GM20431 (cell line): Measurements from ENCODE around the gene TXNDC2.
"Not testable (repeated sequence)": the region's sequence is repeated elsewhere in the genome, so short reads cannot be mapped to it uniquely, and the experiment has no call there.

Source experiments
- in situ Hi-C: fragments of 300-500 bp; cut with MseI, MboI; formaldehyde crosslinking; loops from one replicate; pipeline ENCODE4 v1.15.0; 2020; ENCODE audit warnings: low sequenced_read_pairs; ENCODE audit not compliant: unreplicated experiment

The TXNDC2 gene

DNA sequence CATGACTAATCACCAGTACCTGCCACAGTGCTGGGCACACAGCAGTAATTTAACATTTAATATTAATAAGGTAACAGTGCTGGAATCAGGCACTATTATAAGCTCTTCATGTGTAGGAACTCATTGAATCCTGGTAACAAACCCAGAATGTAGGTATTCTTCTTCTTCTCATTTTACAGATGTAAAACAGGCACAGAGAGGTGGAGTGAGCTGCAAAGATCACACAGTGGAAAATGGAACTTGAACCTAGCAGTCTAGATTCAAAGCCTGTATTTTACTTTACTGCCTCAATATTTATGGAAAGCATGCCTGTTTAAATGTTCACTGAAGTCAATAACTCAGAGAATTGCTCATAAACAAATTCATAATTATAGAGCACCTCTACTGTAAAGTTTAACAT, 24.3 kb downstream of the TXNDC2 start:
- in situ Hi-C loops: no loop called here

DNA sequence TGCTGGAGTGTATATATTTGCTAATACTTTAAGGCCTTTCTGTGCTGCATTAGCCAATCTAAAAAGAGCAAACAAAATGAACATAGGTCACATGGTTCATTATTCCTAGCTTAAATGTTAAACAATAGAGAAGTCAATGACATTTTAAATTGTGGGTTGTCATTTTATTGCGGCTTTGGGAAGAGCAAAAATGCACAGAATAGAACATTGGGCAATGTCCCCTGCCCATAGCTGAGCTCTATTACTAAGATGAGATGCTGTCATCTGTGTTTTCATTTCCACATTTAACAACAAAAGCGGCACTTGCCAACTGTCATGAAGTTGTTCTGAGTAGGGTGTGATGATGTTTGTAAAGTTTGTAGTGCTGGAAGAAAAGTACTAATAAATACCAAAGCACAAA, 24.9 kb downstream of the TXNDC2 start:
- in situ Hi-C loops: no loop called here

DNA sequence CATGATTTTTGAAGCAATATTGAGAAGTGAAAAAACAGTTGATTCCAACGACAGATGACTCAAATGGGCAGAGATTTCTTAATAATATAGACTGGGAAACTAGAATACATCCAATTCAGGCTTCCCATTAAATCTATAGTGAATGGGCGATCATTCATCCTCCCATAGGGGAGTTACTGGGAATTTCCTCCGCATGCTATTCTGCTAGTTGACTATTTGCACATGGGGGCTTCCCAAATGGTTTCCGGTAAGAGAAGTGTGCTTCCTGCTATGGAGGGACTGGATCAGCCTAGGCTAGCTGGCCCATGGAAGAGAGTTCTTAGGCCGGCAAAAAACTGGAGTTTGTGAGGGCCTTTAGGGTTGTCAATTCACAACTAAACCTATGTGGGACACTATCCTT, 25.5 kb downstream of the TXNDC2 start:
- in situ Hi-C loops: no loop called here

DNA sequence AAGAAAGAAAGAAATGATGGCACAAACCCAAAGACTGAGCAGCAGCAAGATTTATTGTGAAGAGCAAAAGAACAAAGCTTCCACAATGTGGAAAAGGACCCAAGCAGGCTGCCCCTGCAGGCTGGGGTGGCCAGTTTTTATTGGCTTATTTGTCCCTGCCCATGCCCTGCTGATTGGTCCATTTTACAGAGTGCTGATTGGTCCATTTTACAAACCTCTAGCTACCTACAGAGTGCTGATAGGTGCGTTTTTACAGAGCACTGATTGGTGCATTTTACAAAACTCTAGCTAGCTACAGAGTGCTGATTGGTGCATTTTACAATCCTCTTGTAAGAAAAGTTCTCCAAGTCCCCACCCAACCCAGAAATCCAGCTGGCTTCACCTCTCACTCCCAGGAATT, 26.5 kb downstream of the TXNDC2 start:
- in situ Hi-C loops: not testable (repeated sequence)

DNA sequence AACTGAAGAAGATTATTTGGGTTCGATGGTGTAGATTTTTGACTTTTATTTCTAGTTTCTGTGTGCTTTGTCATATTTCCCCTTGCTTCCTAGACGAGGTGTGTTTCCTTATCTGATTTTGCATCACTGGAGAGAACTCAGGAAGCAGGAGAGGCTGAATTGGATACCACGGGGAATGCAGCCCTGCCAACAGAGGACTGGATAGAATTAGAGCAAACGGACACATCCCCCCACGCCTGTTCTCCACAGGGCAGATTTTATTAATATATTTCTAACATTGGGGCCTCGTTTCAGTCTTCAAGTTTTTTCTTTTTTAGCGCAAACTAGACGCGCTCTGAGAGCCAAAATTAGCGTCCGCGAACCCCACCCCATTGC, 27.4 kb downstream of the TXNDC2 start:
- in situ Hi-C loops: no loop called here

DNA sequence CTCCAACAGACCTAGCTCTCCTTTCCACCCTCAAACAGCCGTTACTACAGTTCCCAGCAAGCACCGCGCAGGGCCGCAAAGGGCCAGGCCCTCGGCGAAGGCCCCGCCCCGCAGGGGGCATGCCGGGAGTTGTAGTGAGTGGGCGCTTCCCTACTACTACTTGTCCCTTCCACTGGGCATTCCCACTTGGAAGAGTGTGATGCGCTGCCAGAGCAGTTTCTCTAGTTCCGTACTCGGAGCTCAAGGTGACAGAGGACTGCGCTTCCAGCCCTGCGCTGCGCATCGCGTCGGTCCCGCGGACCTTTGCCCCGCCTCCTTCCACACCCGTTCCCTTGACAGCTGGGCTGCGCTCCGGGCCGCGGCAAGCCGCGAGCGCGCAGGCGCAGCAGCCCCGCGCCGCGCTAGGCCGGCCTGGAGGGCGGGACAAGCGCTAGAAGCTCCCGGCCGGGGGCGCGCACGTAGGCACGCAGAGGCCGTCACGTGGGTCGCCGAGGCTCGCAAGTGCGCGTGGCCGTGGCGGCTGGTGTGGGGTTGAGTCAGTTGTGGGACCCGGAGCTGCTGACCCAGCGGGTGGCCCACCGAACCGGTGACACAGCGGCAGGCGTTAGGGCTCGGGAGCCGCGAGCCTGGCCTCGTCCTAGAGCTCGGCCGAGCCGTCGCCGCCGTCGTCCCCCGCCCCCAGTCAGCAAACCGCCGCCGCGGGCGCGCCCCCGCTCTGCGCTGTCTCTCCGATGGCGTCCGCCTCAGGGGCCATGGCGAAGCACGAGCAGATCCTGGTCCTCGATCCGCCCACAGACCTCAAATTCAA, 28.0 kb downstream of the TXNDC2 start, which contains the start of gene VAPA:
Gene VAPA, plus strand, starts transcription at position 491 of the 808 bp plus-strand sequence. Its CDS starts 241 bp downstream, at position 732.
- in situ Hi-C loops: no loop called here

DNA sequence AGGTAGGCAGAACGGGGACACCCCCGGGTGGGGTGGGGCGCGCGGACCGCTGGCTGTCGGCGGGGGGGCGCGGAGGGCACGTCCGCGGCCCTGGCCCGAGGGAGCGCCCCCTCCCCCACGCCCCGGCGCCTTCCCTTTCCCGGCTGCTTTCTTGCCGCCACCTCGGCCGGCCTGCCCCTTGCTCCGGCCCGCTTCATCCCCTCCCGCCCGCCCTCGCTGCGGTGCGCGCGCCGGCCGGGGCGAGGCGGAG, 28.5 kb downstream of the TXNDC2 start:
- in situ Hi-C loops: no loop called here

DNA sequence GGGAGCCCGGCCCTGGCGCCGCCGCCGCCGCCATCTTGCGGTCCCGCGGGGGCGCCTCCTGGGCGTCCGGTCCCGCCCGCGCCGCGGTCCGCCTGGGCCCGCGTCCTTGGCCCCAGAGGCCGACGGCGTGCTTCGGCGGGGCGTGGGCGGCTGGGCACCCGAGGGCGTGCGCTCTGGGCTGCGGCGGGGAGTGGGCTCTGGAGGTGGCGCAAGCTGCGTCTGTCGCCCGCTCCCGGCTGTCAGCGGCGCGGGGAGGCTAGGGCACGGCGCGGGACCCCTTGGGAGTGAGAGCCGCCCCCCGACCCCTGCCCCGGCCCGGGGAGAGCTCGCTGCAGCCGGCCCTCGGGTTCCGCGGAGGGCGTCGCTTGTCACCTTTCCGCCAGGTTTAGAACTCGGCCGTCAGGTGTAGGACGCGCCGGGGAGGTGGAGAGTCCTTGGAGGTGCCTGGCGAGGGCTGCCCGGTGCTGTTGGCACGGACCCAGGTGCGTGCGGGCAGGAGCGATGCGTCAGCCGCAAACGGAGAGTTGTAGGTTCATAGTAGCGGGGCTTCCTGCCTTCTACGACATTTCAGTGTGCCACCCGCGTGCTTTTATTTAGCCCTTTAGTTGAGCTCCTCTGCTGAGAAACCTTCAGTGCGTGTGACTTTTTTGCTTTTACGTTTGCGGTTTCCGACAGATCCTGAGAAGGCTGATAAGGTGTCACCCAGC, 29.0 kb downstream of the TXNDC2 start:
- in situ Hi-C loops: no loop called here

DNA sequence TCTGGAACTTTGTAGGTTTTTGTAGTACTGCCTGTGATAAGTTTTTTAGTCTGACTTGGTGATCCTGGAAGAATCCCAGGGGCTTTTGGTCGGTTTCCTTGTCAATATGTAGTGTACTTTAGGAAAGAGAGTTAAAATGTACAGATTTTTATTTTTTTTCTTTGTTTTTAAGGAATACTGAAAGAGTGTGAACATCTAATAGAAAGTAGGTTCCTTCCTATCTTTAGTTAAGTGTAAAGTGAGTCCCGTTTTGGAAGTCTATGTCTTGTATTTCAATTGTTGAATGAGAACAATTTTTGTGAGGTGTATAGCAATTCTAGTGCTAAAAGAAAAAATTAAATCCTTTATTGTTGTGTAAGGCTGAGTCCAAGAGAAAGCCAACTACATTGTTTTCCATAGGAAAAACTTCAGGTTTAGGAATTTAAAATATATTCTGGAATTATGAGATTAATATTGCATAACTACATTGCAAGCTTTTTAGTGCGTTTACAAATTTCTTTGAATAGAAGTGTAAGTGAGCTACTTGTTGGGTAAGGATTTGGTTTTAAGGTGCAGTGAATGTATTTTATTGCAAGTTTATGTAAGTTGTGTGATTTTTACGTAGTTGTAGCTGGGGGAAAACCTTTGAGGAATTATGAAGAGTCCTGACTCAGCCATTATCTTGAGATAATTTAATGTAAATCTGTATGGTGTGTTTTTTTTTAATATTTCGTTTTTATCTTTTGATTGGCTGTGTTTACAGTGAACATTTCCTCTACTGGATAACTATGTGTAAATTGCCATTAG, 29.7 kb downstream of the TXNDC2 start:
- in situ Hi-C loops: no loop called here

DNA sequence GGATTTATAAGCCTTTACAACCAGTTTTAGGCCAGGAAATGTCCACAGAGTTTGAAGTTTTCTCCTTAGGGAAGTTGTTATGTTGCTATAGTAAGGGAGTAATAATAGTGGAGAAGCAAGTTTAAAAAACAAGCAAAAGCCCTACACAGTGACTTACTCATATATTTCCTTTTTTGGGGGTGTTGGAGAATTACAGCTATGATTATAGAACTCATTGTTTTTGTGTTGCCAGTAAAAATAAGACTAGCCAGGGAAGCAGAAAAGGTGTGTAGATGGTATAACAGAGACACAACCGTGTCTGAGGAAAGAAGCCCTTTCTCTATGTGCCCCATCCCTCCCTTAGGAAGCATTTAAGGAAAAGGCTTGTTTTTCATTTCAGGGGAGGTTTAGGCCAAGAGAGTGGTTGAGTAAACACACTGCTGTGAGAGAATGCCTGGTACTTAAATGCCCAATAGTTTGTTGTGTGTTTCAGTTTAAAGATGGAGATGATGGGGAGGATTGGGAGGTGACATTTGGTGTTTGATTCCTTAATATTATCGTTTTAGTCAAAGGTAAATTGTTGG, 30.4 kb downstream of the TXNDC2 start:
- in situ Hi-C loops: no loop called here

DNA sequence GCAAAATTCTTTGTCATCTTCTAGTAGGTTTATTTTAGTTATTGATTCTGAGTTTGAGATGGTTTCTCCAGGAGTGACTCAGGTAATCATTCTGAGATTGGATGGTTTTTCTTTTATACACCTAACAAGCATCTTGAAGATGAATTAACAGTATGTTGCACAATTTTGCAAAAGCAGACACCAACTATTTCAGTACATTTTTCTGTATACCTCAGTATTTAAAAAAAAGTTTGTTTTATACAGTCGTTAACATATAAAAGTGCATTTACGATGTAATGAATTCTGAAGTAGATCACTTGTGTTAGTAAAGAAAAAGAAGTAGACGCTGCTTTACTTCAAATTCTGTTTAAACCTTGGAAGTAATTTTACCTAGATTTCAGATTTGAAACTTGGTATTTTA, 31.0 kb downstream of the TXNDC2 start:
- in situ Hi-C loops: no loop called here

DNA sequence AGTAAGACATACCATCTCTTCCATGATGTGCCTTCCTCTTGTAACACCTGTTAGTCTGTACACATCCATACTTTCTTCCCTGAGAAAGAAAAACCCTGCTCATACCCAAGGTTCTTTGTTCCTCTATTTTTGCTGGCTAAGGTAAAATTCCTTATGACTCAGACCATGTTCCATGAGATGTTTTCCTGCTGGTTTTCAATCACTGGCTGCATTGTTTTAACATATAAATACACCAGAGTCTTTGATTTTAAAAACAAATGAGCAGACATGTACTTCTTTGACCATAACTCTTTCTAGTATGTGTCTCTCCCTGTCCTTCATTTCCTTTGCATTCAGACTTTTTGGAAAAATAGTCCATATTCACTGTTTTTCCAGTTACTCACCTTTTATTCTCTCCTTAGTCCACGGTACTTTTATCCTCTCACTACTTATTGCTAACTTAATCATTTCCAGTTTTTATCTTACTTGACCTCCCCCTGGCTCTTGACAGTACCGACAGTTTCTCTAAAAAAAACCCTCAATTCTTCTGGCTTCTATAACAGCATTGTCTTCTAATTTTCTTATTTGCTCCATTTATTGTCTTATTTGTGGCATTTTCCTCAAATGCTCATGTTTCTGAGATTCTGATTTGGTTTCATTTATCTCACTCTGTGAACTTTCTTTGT, 32.4 kb downstream of the TXNDC2 start:
- in situ Hi-C loops: no loop called here

DNA sequence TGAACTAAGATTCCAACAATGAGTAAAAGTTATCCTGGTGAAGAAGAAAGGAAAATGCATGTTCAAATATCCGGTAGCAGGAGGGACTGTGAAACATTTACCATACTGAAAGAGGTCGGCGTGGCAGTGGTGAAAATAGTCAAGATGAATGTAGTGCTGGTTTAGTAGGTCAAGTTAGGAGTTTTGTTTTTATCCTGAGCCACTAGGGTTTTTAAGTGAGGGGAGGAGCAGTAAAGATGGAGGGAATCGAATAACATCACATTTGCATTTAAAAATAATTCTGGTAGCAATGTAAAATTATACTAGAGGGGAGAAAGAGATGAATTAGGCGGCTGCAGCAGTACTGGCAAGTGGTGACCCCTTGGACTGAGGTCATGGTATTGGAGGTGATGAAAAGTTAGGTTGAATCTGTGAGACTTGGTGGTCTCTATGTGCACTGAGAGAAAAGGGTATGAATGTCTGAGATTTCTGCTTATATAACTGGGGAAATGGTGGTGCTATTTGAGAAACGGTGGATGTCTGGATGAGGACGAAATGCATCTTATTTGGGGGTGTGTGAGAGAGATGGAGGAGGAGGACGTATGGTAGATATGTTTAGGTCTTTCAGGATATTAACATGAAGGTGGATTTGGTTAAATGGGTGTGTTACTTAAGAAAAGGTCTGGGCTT, 33.9 kb downstream of the TXNDC2 start:
- in situ Hi-C loops: no loop called here

DNA sequence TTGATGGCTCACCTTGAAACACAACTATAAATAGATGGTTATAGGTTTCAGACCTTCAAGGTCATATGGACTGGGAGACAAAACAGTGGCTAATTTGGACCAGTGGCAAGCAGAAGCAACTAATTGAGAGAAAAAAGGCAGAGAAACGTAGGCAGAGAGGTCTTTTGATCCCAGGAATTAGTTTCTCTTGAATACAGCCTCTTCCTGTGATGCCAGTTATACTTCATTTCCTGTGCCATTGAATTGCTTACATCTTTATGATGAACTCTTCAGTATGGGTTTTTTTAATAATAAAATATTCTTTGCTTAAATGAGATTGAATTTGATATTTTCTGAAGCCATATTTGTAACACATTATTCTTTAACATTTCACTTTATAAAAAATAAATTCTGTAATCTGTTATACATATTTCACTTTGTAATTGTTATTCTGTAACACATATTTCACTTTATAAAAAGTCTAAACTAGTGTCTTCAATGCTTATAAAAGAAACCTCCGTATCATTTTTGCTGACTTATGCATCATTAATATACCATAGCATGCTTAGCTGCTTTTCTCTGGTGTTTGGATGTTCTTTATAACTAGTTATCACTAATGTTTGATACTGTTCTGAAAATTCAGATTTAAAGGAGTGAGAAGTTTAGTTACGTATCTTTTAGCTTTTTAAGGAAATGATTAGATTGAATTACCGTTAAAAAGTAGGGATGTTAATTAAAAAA, 37.0 kb downstream of the TXNDC2 start:
- in situ Hi-C loops: no loop called here

DNA sequence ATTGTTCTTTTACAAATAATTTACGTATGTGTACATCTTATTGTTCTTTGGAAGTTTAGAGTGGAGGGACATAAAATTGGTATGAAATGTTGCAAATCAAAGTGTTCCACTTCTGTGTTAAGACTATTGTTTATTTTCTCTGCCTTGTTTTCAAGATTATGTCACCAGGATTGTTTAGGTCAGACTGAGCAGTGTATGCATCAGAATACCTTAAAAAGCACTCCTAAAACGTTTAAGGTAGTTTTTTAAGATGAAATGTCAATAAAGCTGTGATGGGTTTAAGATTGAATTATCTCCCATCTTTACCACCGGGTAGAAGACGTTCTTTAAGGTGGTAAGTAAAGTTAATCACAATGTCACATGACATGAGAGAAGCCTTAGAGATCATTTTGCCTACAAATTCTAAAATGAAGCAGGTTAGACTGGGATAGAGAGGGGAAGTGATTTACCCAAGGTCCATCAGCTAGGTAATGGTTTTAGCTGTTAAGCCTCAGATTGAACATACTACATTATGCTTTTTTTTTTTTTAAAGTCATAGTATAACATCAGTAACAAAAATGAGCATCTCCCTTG, 38.7 kb downstream of the TXNDC2 start:
- in situ Hi-C loops: no loop called here

DNA sequence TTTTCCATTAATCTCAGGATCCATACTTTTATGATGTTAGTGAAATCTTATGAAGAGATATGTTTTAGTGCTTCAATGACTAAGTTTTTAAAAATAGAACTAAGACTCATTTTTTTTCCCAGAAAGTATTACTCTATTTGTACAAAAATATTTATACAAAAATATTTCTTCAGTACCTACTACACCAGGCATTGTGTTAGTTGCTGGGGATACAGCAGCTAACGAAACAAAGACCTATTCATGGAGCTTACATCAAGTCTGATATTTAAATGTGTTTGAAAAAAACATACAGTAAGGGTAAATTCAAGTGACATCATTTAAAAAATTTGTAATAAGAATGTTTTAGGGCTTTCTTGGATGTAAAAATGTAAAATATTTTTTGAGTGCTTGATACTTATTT, 39.6 kb downstream of the TXNDC2 start:
- in situ Hi-C loops: no loop called here

DNA sequence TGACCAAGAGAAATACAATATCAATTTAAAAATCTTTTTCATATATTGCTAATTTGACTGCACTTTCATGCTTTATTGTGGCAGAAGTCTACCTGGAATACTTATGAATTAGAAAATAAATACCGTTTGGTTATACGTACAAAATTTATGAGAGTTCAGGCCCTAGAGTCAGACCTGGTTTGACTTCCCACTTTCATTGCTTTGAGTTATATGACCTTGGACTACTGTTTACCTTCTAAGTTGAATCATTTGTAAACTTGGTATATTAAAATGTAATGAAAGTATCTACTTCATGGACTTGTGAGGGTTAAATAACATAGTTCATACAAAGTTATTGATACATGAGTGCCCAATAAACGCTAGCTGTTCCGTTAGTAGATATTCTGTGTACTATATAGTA, 40.0 kb downstream of the TXNDC2 start:
- in situ Hi-C loops: no loop called here

DNA sequence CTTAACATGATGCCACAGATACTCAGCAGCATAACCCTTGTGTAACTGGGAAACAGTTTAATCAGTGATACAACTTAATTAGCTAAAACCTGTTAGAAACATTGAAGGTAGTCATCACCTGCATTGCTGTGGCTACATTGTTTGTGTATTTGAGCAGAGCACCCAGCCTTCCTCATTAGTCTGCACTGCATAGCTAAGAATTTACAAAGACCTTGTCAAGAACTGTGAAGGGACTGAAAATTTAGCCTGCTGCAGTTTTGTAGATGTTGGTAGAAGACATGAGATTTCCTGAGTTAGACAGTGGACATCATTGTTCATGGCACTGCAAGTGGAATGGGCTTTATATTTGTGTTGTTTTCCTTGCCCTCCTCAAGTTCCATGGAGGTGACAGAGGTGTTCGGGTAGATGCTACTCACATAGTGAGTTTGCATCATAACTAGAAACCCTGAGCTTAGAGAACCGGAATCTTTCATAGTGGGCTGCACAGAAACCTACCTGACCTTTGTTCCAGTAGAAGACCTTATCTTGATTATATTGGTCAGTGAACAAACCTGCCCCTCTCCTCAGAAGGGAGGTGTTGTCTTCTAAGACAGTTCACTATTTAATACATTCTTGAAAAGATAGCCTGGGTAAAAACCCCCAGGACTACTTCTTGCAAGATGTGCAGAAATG, 40.6 kb downstream of the TXNDC2 start:
- in situ Hi-C loops: no loop called here
